ENCODE data around the gene APOL1.

DNA sequence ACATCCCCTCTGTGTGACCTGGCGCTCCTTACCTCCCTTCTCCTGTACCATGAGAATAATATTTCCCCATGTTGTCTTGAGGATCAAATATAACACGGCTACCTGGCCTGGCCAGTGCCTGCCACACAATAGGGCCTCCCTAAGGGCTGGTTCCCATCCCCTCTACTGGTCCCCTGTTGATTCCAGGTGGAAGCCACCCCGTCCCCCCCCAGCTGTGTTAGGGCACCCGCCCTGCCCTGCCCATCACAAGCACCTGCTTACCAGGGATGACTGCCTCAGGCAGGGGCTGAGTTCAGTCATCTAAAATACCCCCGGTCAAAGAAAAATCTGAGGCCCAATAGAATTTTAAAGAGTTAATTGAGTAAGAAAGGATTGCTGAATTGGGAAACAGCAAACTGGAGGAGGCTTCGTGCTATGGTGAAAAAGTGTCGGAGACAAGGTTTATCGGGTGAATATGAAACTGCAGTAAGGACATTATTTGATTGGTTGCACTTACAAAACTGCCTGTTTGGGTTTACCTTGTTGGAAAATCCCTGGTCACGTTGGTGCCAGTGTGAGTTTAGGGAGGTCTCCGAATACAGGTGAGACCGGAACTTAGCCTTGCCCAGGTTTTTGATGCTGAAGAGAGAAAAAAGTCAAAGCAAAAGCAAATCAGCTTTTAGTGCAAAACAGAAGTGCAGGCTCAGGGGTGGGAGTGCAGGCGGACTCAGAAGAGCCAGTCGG, 5.2 kb downstream of the APOL1 start:
- TF ChIP-seq POLR2A (IDR thresholded peaks at IDR 0.05; ENCODE audit: low read length) (no peak), GATA1 (IDR thresholded peaks at IDR 0.05; ENCODE audit: low read depth, low read length) (no peak)
